SU-DHL-6 (cell line): ENCODE data around the gene IQSEC3.
"Not testable (repeated sequence)": the region's sequence is repeated elsewhere in the genome, so short reads cannot be mapped to it uniquely, and the experiment has no call there.

Experiments used
- H2AFZ ChIP-seq: fragments of 200-600 bp; sonication (generic); 2 replicates; pipeline ENCODE4 v1.6.1; 2014; ENCODE audit warnings: low read depth, mild to moderate bottlenecking, moderate library complexity, mixed read lengths, antibody characterized with exemption, low read length; ENCODE audit not compliant: severe bottlenecking
- H3F3A ChIP-seq: fragments of 200-600 bp; shearing (Covaris generic); 2 replicates; pipeline ENCODE4 v1.6.0; 2016; ENCODE audit warnings: antibody characterized with exemption, mild to moderate bottlenecking; ENCODE audit not compliant: insufficient read depth
- H3K27ac ChIP-seq: fragments of 200-600 bp; sonication (generic); 2 replicates; pipeline ENCODE4 v1.5.1; 2016; ENCODE audit warnings: low read depth, mild to moderate bottlenecking, low read length, moderate library complexity, mixed read lengths
- H3K27me3 ChIP-seq: fragments of 200-600 bp; sonication (generic), shearing (Covaris generic); 2 replicates; pipeline ENCODE4 v1.6.0; 2014; ENCODE audit warnings: mild to moderate bottlenecking, low read length
- H3K36me3 ChIP-seq: fragments of 200-600 bp; sonication (generic); 2 replicates; pipeline ENCODE4 v1.6.1; 2014; ENCODE audit warnings: mild to moderate bottlenecking, low read length, mixed read lengths
- H3K4me2 ChIP-seq: fragments of 300-600, 200-600 bp; shearing (Covaris generic), sonication (generic); 2 replicates; pipeline ENCODE4 v1.6.0; 2014; ENCODE audit warnings: low read length, low read depth, mild to moderate bottlenecking; ENCODE audit not compliant: poor library complexity, severe bottlenecking
- H3K4me3 ChIP-seq: fragments of 200-600 bp; sonication (generic); 2 replicates; pipeline ENCODE4 v1.5.1; 2014; ENCODE audit warnings: antibody characterized with exemption, low read length, mild to moderate bottlenecking, mixed read lengths; ENCODE audit not compliant: insufficient read depth, poor library complexity, severe bottlenecking
- H3K79me2 ChIP-seq: fragments of 200-600 bp; sonication (generic); 2 replicates; pipeline ENCODE4 v1.6.1; 2014; ENCODE audit warnings: mild to moderate bottlenecking, low read length, moderate library complexity; ENCODE audit not compliant: insufficient read depth
- H3K9ac ChIP-seq: fragments of 200-600 bp; sonication (generic); 2 replicates; pipeline ENCODE4 v1.7.0; 2014; ENCODE audit warnings: mild to moderate bottlenecking, low read length
- H3K9me2 ChIP-seq: fragments of 200-600 bp; sonication (generic); replicated peaks from 2 replicates; pipeline ENCODE4 v1.6.1; 2014; ENCODE audit warnings: low read length; ENCODE audit not compliant: insufficient read depth
- H3K9me3 ChIP-seq: fragments of 200-600 bp; sonication (generic); 2 replicates; pipeline ENCODE4 v1.6.1; 2014; ENCODE audit warnings: low read length, mixed read lengths; ENCODE audit not compliant: insufficient read depth
- H4K20me1 ChIP-seq: fragments of 200-600 bp; sonication (generic); 2 replicates; pipeline ENCODE4 v1.6.1; 2014; ENCODE audit warnings: low read depth, mild to moderate bottlenecking, antibody characterized with exemption, low read length, moderate library complexity, mixed read lengths

The IQSEC3 gene

DNA sequence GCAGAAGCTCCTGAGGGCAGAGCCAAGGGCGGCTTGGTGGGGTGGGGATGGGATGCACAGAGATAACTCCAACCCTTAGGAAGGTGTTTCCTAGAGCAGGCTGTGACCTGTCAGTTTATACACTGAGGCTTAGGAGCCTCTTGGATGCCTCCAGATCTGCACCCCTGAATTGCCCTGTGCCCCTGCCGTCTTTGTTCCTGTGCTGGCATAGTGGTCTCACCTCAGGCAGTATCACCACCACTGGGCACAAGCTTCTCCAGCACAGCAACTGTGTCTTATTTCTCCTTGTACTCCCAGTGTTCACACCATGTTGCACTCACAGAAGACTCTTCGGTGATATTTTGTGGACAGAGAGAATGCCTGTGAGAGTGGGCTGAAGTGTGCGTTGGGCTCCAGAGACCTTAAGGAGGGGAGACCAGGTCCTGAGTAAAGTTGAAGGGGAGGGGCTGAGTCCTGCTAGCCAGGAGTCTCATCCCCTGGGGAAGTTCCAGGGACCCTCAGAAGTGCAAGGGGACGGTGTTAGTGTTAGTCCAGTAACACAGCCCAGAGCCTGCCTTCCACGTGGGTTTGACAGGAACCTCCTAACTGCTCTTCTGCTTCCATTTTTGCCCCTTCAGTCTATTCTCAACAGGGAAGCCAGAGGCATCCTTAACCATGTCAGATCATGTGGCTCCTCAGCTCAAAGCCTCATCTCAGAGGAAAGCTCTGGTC is 26.9 kb upstream of the IQSEC3 start:
- H3K9ac ChIP-seq, H3K79me2 ChIP-seq, H3F3A ChIP-seq, H3K9me3 ChIP-seq, H3K4me3 ChIP-seq, H2AFZ ChIP-seq, H3K27ac ChIP-seq, H3K27me3 ChIP-seq, H4K20me1 ChIP-seq, H3K9me2 ChIP-seq, H3K36me3 ChIP-seq, H3K4me2 ChIP-seq: not testable (repeated sequence)

DNA sequence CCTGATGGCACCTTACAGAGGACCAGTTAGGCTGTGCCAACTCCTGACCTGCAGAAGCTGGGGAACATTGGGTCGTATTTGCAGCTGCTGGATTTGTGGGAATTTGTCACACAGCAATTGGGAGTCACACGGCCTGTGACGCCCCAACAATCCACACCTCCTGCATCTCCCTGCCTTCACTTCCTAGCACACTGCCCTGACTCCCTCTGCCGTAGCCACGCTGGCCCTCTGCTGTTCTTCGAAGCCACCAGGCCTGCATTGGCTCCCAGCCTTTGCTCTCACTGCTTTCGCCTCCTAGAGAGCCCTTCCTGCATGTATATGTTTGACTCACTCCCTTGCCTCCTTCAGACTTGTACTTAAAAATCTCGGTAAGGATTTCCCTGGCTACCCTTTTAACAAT is 22.2 kb upstream of the IQSEC3 start:
- not testable (repeated sequence) for H3K79me2 ChIP-seq, H3K27ac ChIP-seq, H3K36me3 ChIP-seq, H3K9ac ChIP-seq, H3K9me2 ChIP-seq, H3F3A ChIP-seq, H4K20me1 ChIP-seq, H3K4me3 ChIP-seq, H3K9me3 ChIP-seq, H3K27me3 ChIP-seq, H3K4me2 ChIP-seq, H2AFZ ChIP-seq

DNA sequence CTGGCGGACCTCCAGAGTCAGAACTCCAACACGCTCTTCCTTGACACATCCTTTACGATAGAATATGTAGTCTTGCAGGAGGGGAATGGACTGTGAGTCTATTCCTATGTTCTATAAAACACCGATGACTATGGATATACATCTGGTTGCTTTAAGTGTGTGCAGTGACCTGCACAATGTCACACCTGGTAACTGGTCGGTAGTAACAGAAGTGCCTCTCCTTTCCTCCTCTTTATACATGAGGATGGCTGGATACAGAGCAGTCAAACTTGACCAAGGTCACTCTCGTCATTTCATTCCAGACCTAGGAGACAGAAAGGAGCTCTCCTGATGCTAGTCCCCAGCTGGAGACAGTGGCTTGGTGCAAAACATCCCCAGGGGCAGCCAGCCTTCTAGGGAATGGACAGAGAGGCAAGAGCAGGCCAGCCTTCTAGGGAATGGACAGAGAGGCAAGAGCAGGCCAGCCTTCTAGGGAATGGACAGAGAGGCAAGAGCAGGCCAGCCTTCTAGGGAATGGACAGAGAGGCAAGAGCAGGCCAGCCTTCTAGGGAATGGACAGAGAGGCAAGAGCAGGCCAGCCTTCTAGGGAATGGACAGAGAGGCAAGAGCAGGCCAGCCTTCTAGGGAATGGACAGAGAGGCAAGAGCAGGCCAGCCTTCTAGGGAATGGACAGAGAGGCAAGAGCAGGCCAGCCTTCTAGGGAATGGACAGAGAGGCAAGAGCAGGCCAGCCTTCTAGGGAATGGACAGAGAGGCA is 21.2 kb upstream of the IQSEC3 start:
- not testable (repeated sequence) for H3F3A ChIP-seq, H3K4me3 ChIP-seq, H2AFZ ChIP-seq, H4K20me1 ChIP-seq, H3K79me2 ChIP-seq, H3K36me3 ChIP-seq, H3K9me3 ChIP-seq, H3K27me3 ChIP-seq, H3K9ac ChIP-seq, H3K27ac ChIP-seq, H3K4me2 ChIP-seq, H3K9me2 ChIP-seq

DNA sequence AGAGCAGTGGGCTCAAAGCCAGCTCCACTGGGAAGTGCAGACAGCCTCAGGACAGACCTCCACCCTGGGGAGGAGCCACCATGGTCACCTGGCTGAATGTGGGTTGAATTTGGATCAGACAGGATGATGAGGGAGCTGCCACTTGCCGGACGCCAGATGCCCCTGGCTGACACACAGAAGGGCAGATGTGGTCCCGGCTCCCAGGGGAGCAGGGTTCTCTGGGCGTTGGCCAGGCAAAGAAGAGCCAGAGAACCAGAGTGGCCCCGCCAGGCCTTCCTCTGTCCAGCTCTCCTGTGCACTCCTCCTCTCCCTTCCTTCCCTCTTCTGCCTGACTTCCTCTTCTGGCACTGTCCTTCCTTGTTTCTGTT is 20.6 kb upstream of the IQSEC3 start:
- H3K4me2 ChIP-seq, H3K36me3 ChIP-seq, H3K4me3 ChIP-seq, H3K79me2 ChIP-seq, H3K27ac ChIP-seq, H3K9me3 ChIP-seq, H4K20me1 ChIP-seq, H3F3A ChIP-seq, H3K9me2 ChIP-seq, H2AFZ ChIP-seq, H3K27me3 ChIP-seq, H3K9ac ChIP-seq: not testable (repeated sequence)

DNA sequence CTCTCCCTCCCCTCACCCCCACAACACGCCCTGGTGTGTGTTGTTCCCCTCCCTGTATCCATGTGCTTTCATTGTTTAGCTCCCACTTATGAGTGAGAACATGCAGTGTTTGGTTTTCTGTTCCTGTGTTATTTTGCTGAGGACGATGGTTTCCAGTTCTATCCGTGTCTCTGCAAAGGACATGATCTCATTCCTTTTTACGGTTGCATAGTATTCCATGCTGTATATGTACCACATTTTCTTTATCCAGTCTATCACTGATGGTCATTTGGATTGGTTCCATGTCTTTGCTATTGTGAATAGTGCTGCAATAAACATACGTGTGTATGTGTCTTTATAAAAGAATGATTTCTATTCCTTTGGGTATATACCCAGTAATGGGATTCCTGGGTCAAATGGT is 20.0 kb upstream of the IQSEC3 start:
- not testable (repeated sequence) for H3K9ac ChIP-seq, H3K27ac ChIP-seq, H3K9me3 ChIP-seq, H2AFZ ChIP-seq, H4K20me1 ChIP-seq, H3K79me2 ChIP-seq, H3K36me3 ChIP-seq, H3F3A ChIP-seq, H3K27me3 ChIP-seq, H3K9me2 ChIP-seq, H3K4me2 ChIP-seq, H3K4me3 ChIP-seq

DNA sequence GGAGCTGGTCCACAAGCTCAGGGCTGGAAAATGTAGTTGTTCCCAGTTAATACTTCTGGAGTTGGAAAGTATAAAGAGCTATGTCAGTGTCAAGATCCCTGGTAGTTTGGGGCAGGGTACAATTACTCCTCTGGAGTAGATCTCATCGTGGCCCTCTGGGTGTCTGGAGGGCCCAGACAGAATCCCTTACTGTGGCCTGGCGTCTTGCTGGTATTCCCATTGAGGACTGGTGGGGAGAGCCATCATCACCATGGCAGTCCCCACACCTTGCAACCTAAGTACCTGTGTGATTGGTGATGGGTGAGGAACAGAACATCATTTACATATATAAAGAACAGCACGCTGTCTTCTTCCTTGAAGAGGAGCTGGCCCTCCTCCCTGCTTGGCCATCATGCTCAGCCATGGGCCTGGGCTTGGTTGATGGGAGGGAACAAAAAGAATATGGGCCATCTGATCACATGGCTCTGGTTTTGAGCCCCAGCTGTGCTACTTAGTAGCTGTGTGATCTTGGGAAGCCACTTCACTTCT is 18.8 kb upstream of the IQSEC3 start:
- not testable (repeated sequence) for H3K79me2 ChIP-seq, H3K36me3 ChIP-seq, H3F3A ChIP-seq, H3K9me2 ChIP-seq, H4K20me1 ChIP-seq, H3K9ac ChIP-seq, H2AFZ ChIP-seq, H3K27ac ChIP-seq, H3K4me3 ChIP-seq, H3K27me3 ChIP-seq, H3K9me3 ChIP-seq, H3K4me2 ChIP-seq

DNA sequence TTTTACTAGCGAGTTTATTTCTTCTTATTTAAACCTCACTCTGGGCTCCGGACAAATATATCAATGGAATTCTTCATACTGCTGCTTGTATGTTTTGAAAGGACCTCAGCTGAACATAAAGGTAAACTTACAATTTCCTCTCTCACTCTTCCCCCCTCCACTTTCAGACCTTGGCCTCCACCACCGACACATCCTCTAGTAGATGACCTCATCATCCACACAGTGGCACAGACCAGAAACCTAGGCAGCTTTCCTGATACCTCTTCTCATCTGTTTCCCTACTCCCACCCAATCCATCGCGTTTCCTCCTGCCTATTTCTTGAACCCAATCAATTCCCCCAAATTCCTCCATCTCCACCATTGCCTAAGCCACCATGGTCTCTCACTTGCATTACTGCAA is 17.4 kb upstream of the IQSEC3 start:
- H3K9ac ChIP-seq, H3K4me3 ChIP-seq, H3K9me3 ChIP-seq, H3K36me3 ChIP-seq, H3K27me3 ChIP-seq, H3K4me2 ChIP-seq, H4K20me1 ChIP-seq, H3K79me2 ChIP-seq, H3F3A ChIP-seq, H3K9me2 ChIP-seq, H3K27ac ChIP-seq, H2AFZ ChIP-seq: not testable (repeated sequence)

DNA sequence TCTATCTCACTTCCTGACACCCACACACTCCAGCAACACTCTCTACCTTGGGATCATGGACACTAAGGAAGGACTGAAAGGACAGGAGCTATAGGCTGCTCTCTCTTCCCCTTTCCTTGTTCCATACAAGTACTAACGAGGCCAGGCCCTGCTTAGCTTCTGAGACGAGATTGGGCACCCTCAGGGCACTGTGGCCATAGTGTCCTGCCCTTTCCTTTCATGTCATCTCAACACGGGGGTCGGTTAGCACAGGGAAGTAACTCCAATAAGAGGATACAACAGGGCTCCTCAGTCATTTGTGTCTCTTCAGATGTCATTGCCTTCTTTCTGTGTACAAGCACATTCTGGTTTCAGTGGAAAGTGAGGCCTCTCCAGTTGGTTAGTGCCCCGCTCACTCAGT is 15.5 kb upstream of the IQSEC3 start:
- H3K4me2 ChIP-seq, H2AFZ ChIP-seq, H3K9me3 ChIP-seq, H4K20me1 ChIP-seq, H3K27ac ChIP-seq, H3K79me2 ChIP-seq, H3K4me3 ChIP-seq, H3F3A ChIP-seq, H3K36me3 ChIP-seq, H3K9me2 ChIP-seq, H3K27me3 ChIP-seq, H3K9ac ChIP-seq: not testable (repeated sequence)
